Measurements from ENCODE around the gene GRIN1.
"Not testable (repeated sequence)": the region's sequence is repeated elsewhere in the genome, so short reads cannot be mapped to it uniquely, and the experiment has no call there.

GRIN1 gene

GRCh38 chr9:137129456-137130175 lies 9.3 kb upstream of the GRIN1 start:
- no peaks in the 10 kb centered on the region for H3K27me3 ChIP-seq (replicated peaks; ENCODE audit: control insufficient read depth, insufficient read depth, low read length, poor library complexity, severe bottlenecking)

DNA sequence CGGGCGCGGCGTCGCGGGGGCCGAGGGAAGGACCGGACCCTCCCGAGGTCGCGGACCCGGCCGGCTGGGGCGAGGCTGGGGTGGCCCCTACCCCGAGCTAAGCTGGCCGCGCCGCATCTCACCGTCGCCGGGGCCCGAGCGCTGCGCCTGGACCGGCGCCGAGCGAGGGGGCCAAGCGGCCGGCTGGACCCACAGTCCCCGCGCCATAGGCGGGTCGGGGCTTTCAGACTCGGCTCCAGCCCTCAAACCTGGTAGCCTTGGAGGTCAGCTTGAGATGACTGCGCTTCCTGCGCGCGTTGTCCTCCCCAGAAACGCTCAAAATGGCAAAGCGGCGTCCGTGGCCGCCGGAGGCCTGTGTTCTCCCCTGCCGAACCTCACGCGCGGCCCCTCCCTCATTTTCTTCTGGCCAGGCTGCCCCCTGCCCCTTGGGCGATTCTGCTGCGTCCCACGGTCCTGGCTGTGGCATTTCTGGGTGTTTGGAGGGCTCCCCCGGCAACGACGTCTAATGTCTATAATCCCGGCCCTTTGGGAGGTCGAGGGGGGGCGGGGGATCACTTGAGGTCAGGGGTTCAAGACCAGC lies 8.7 kb upstream of the GRIN1 start:
- Histone ChIP-seq H3K27ac (ENCODE audit: insufficient read depth, low read length, poor library complexity, severe bottlenecking) (peak overlapping the region; percentile 77), H3K9me3 (ENCODE audit: control insufficient read depth, low read length) (peaks cover 13% of the 10 kb centered on the region), H3K36me3 (ENCODE audit: control insufficient read depth, insufficient read depth, low read length) (no peaks in the 10 kb centered on the region), H3K27me3 (replicated peaks; ENCODE audit: control insufficient read depth, insufficient read depth, low read length, poor library complexity, severe bottlenecking) (no peaks in the 10 kb centered on the region), H3K4me1 (ENCODE audit: control insufficient read depth, insufficient read depth, low read length, poor library complexity, severe bottlenecking) (peaks cover 28% of the 10 kb centered on the region), H3K4me3 (ENCODE audit: insufficient read depth, low read depth, low read length, poor library complexity, severe bottlenecking) (peak overlapping the region; percentile 60)
- DNase-seq = no peak

More at GRCh38 chr9:137129456-137130175, 9.3 kb upstream of the GRIN1 start:
- peak overlapping the region; percentile 60 for H3K4me3 ChIP-seq (ENCODE audit: insufficient read depth, low read depth, low read length, poor library complexity, severe bottlenecking)
- H3K4me1 ChIP-seq (ENCODE audit: control insufficient read depth, insufficient read depth, low read length, poor library complexity, severe bottlenecking) = peaks cover 28% of the 10 kb centered on the region
- H3K9me3 ChIP-seq (ENCODE audit: control insufficient read depth, low read length) = peaks cover 13% of the 10 kb centered on the region
- no peaks in the 10 kb centered on the region for H3K36me3 ChIP-seq (ENCODE audit: control insufficient read depth, insufficient read depth, low read length)
- peak; percentile 75 to 82 (median 82) for DNase-seq
- H3K27ac ChIP-seq (ENCODE audit: insufficient read depth, low read length, poor library complexity, severe bottlenecking) = peak overlapping the region; percentile 77

- Histone ChIP-seq H3K9me3 (ENCODE audit: control insufficient read depth, low read length) (peaks cover 13% of the 10 kb centered on the region), H3K27me3 (replicated peaks; ENCODE audit: control insufficient read depth, insufficient read depth, low read length, poor library complexity, severe bottlenecking) (peaks cover 20% of the 10 kb centered on the region), H3K27ac (ENCODE audit: insufficient read depth, low read length, poor library complexity, severe bottlenecking) (no peak overlapping the region), H3K4me3 (ENCODE audit: insufficient read depth, low read depth, low read length, poor library complexity, severe bottlenecking) (no peak overlapping the region), H3K36me3 (ENCODE audit: control insufficient read depth, insufficient read depth, low read length) (no peaks in the 10 kb centered on the region), H3K4me1 (ENCODE audit: control insufficient read depth, insufficient read depth, low read length, poor library complexity, severe bottlenecking) (peaks cover 6% of the 10 kb centered on the region)
- no peak for DNase-seq
Measured at GRCh38 chr9:137134191-137134590, 4.8 kb upstream of the GRIN1 start.

- H3K27ac ChIP-seq (ENCODE audit: insufficient read depth, low read length, poor library complexity, severe bottlenecking); H3K4me1 ChIP-seq (ENCODE audit: control insufficient read depth, insufficient read depth, low read length, poor library complexity, severe bottlenecking); H3K36me3 ChIP-seq (ENCODE audit: control insufficient read depth, insufficient read depth, low read length); H3K4me3 ChIP-seq (ENCODE audit: insufficient read depth, low read depth, low read length, poor library complexity, severe bottlenecking); DNase-seq; H3K9me3 ChIP-seq (ENCODE audit: control insufficient read depth, low read length): not testable (repeated sequence)
- H3K27me3 ChIP-seq (replicated peaks; ENCODE audit: control insufficient read depth, insufficient read depth, low read length, poor library complexity, severe bottlenecking) = peaks cover 29% of the 10 kb centered on the region
Measured at GRCh38 chr9:137135154-137135553, 3.8 kb upstream of the GRIN1 start.

DNA sequence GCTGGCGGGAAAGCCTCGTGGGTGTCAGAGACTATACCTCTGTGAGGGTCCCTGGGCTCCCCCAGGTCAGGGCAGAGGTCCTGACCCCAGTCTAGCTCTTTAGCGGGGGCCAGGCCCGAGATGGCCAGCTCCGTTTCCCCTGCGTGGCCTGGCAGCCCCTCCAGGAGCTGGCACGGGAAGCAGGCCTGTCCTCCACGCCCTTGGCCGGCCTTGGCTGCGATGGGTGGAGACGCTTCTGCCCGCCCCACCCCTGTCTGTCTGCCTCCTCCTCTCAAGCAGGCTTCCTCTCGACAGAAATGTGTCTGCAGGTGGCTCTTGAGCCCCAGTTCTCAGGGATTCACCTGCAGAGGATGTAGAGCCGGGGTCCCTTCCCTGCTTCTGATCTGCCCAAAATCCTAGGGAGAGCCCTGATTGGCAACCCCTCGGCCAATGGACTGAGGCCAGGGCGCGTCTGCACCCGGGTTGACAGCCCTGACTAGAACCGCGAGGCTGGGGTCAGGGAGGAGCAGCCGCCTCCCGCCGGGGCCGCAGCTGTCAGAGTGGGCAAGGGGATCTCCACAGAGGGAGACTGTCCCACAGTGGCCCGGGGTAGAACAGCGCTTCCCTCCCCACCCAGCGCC lies 2.6 kb upstream of the GRIN1 start:
- no peak overlapping the region for H3K4me3 ChIP-seq (ENCODE audit: insufficient read depth, low read depth, low read length, poor library complexity, severe bottlenecking)
- H3K27ac ChIP-seq (ENCODE audit: insufficient read depth, low read length, poor library complexity, severe bottlenecking) = no peak overlapping the region
- peaks cover 3% of the 10 kb centered on the region for H3K4me1 ChIP-seq (ENCODE audit: control insufficient read depth, insufficient read depth, low read length, poor library complexity, severe bottlenecking)
- no peaks in the 10 kb centered on the region for H3K9me3 ChIP-seq (ENCODE audit: control insufficient read depth, low read length)
- no peak for DNase-seq
- no peaks in the 10 kb centered on the region for H3K36me3 ChIP-seq (ENCODE audit: control insufficient read depth, insufficient read depth, low read length)
- peaks cover 39% of the 10 kb centered on the region for H3K27me3 ChIP-seq (replicated peaks; ENCODE audit: control insufficient read depth, insufficient read depth, low read length, poor library complexity, severe bottlenecking)

GRCh38 chr9:137136881-137137607 lies 1.9 kb upstream of the GRIN1 start:
- Histone ChIP-seq H3K4me1 (ENCODE audit: control insufficient read depth, insufficient read depth, low read length, poor library complexity, severe bottlenecking) (peaks cover 3% of the 10 kb centered on the region), H3K27ac (ENCODE audit: insufficient read depth, low read length, poor library complexity, severe bottlenecking) (no peak overlapping the region), H3K36me3 (ENCODE audit: control insufficient read depth, insufficient read depth, low read length) (no peaks in the 10 kb centered on the region), H3K9me3 (ENCODE audit: control insufficient read depth, low read length) (no peaks in the 10 kb centered on the region), H3K27me3 (replicated peaks; ENCODE audit: control insufficient read depth, insufficient read depth, low read length, poor library complexity, severe bottlenecking) (peaks cover 45% of the 10 kb centered on the region), H3K4me3 (ENCODE audit: insufficient read depth, low read depth, low read length, poor library complexity, severe bottlenecking) (no peak overlapping the region)
- DNase-seq = no peak

DNA sequence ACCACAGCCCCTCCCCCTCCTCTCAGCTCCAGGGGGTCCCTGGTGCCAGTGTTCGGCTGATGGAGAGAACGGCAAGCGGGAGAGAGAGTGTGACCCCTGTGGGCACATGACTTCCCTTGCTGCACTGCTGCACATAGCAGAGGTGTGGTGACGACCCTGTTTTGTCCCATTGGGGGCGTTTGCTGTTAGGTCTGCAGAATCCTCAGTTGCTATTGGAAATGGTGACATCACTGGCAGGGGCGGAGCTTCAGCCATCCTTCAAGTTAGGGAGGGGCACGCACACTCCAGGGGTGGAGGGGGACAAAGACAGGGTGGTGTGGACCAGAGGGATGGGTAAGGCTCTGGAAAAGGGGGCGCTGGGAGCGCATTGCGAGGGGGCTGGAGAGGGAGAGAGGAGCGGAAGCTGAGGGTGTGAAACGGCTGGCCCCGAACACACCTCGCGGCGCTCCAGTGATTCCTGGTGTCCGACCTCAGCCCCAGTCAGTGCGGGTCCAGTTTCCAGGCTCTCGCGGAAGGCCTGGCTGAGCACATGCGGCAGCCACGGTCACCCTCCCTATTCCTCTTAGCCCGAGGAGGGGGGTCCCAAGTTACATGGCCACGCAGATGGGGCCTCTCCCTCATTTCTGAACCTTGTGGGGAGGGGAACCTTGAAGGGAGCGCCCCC lies 764 bp upstream of the GRIN1 start:
- no peak for DNase-seq
- Histone ChIP-seq H3K36me3 (ENCODE audit: control insufficient read depth, insufficient read depth, low read length) (no peaks in the 10 kb centered on the region), H3K27ac (ENCODE audit: insufficient read depth, low read length, poor library complexity, severe bottlenecking) (no peak overlapping the region), H3K9me3 (ENCODE audit: control insufficient read depth, low read length) (no peaks in the 10 kb centered on the region), H3K4me3 (ENCODE audit: insufficient read depth, low read depth, low read length, poor library complexity, severe bottlenecking) (no peak overlapping the region), H3K4me1 (ENCODE audit: control insufficient read depth, insufficient read depth, low read length, poor library complexity, severe bottlenecking) (peaks cover 3% of the 10 kb centered on the region), H3K27me3 (replicated peaks; ENCODE audit: control insufficient read depth, insufficient read depth, low read length, poor library complexity, severe bottlenecking) (peaks cover 54% of the 10 kb centered on the region)

DNA sequence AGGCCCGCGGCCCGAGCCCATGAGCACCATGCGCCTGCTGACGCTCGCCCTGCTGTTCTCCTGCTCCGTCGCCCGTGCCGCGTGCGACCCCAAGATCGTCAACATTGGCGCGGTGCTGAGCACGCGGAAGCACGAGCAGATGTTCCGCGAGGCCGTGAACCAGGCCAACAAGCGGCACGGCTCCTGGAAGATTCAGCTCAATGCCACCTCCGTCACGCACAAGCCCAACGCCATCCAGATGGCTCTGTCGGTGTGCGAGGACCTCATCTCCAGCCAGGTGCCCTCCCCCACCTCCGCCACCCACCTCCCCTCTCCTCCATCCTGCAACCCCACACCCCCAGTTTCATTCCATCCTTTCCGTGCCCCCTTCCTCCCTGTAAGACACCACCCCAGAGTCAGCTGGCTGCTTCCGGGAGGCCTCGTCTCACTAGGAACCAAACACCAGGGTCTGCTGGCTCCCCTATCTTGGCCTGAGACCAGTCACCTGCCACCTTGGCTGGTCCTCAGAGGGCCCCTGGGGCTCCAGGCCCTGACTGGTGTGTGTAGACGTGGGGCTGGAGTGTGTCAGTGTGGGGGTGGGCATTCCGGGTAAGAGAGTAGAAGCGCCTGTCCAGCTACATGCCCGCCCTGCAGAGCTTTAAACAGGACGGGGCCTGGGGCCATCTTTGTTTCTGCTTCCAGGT lies 655 bp downstream of the GRIN1 start:
- Histone ChIP-seq H3K4me3 (ENCODE audit: insufficient read depth, low read depth, low read length, poor library complexity, severe bottlenecking) (no peak overlapping the region), H3K9me3 (ENCODE audit: control insufficient read depth, low read length) (no peaks in the 10 kb centered on the region), H3K27me3 (replicated peaks; ENCODE audit: control insufficient read depth, insufficient read depth, low read length, poor library complexity, severe bottlenecking) (peaks cover 55% of the 10 kb centered on the region), H3K4me1 (ENCODE audit: control insufficient read depth, insufficient read depth, low read length, poor library complexity, severe bottlenecking) (peaks cover 3% of the 10 kb centered on the region), H3K36me3 (ENCODE audit: control insufficient read depth, insufficient read depth, low read length) (no peaks in the 10 kb centered on the region), H3K27ac (ENCODE audit: insufficient read depth, low read length, poor library complexity, severe bottlenecking) (no peak overlapping the region)
- no peak for DNase-seq

Data from effector memory CD4-positive, alpha-beta T cell (primary cell).